ENCODE measurements around the gene XYLT1.

DNA sequence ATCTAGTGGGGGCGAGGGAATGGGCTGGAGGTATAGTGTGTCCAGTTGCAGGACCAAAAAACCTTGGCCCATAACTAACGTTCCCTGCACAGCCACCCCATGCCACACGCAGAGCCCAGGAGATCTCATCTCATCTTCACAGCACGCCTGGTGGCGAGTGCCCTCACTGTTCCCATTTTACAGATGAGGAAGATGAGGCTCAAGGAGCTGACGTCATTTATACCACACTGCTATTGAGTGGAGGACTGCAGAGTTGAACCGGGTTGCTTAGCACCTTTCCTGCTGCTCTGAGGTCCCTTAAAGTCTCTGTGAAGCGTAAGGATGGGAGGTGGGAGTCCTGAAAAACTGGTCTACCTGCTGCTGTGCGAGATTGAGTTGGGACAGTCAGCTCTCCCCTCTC lies 172.5 kb downstream of the XYLT1 start:
- TF ChIP-seq ZNF282 (CRISPR knock-in tag; IDR thresholded peaks at IDR 0.05) (no peak), EGR1 (conservative IDR thresholded peaks at IDR 0.05) (no peak), GABPA (tag; conservative IDR thresholded peaks at IDR 0.05; ENCODE audit: low read depth) (no peak), YY1 (IDR thresholded peaks at IDR 0.05; ENCODE audit: borderline replicate concordance in 1 of 3, control insufficient read depth in 1 of 3, extremely low read depth in 1 of 3, insufficient read depth in 3 of 3, insufficient read length in 1 of 3, insufficient replicate concordance in 2 of 3, low read depth in 1 of 3, low read length in 2 of 3) (no peak), SIX5 (IDR thresholded peaks at IDR 0.05; ENCODE audit: borderline replicate concordance in 1 of 2, insufficient read depth in 1 of 2, low read depth in 1 of 2, low read length in 2 of 2) (no peak)

All from K562 (cell line).